Neural progenitor cell (in vitro differentiated cells): ENCODE data around the gene KIAA1958. TPM values are rescaled to one million over a fixed set of nuclear protein-coding genes. Genes with fewer than 3 reads are reported as not detected.

ENCODE experiments used
- DNase-seq: peaks from one replicate; pipeline ENCODE4 v3.0.0-alpha.2; 2016; ENCODE audit warnings: low spot score
- H2AFZ ChIP-seq: fragments of 200-600 bp; sonication (generic); replicated peaks from 2 replicates; pipeline ENCODE4 v1.6.1; 2016; ENCODE audit warnings: antibody characterized with exemption
- H3F3A ChIP-seq: fragments of 200-600 bp; sonication (generic); 2 replicates; pipeline ENCODE4 v1.6.1; 2016; ENCODE audit warnings: antibody characterized with exemption, low read depth
- H3K27ac ChIP-seq: fragments of 200-600 bp; sonication (generic); 2 replicates; pipeline ENCODE4 v1.5.1; 2016; ENCODE audit warnings: mild to moderate bottlenecking
- H3K27me3 ChIP-seq: fragments of 200-600 bp; sonication (generic); 2 replicates; pipeline ENCODE4 v1.6.1; 2016; ENCODE audit warnings: mild to moderate bottlenecking, moderate library complexity
- H3K36me3 ChIP-seq: fragments of 200-600 bp; sonication (generic); 2 replicates; pipeline ENCODE4 v1.5.1; 2016
- H3K4me1 ChIP-seq: fragments of 200-600 bp; sonication (generic); 2 replicates; pipeline ENCODE4 v1.6.1; 2016; ENCODE audit warnings: mixed run types
- H3K4me2 ChIP-seq: fragments of 200-600 bp; sonication (generic); 2 replicates; pipeline ENCODE4 v1.6.1; 2016
- H3K4me3 ChIP-seq: fragments of 200-600 bp; sonication (generic); 2 replicates; pipeline ENCODE4 v1.5.1; 2016
- H3K79me2 ChIP-seq: fragments of 200-600 bp; sonication (generic); 2 replicates; pipeline ENCODE4 v1.6.1; 2016; ENCODE audit warnings: low read depth
- H3K9ac ChIP-seq: fragments of 200-600 bp; sonication (generic); 2 replicates; pipeline ENCODE4 v1.6.1; 2016
- H3K9me3 ChIP-seq: fragments of 200-600 bp; sonication (generic); 2 replicates; pipeline ENCODE4 v1.5.1; 2016; ENCODE audit warnings: low read depth
- H4K20me1 ChIP-seq: fragments of 200-600 bp; sonication (generic); 2 replicates; pipeline ENCODE4 v1.6.1; 2016; ENCODE audit warnings: low read depth
- H3K27ac Mint-ChIP-seq: 3 replicates; pipeline ENCODE4 v1.8.0; 2021; ENCODE audit warnings: mixed read lengths
- H3K27me3 Mint-ChIP-seq: 2 replicates; pipeline ENCODE4 v1.8.0; 2022; ENCODE audit warnings: low read depth, mild to moderate bottlenecking, inconsistent platforms, moderate library complexity, mixed read lengths; ENCODE audit not compliant: insufficient read depth
- H3K36me3 Mint-ChIP-seq: 3 replicates; pipeline ENCODE4 v1.8.0; 2021; ENCODE audit warnings: mixed read lengths
- H3K4me1 Mint-ChIP-seq: 3 replicates; pipeline ENCODE4 v1.8.0; 2021; ENCODE audit warnings: mixed read lengths
- H3K4me3 Mint-ChIP-seq: 3 replicates; pipeline ENCODE4 v1.8.0; 2021; ENCODE audit warnings: mild to moderate bottlenecking, moderate library complexity, mixed read lengths
- H3K9me3 Mint-ChIP-seq: 3 replicates; pipeline ENCODE4 v1.8.0; 2020; ENCODE audit warnings: mixed read lengths
- EZH2 ChIP-seq: fragments of 200-600 bp; sonication (generic); IDR thresholded peaks from 2 replicates; pipeline ENCODE4 v1.6.1; 2017; ENCODE audit warnings: antibody characterized with exemption, mild to moderate bottlenecking, moderate library complexity
- EZH2phosphoT487 ChIP-seq: fragments of 200-600 bp; sonication (generic); IDR thresholded peaks from 2 replicates; pipeline ENCODE4 v1.6.1; 2017; ENCODE audit warnings: antibody characterized with exemption
- total RNA-seq: library from RNA; depleted of rRNA; stranded (reverse); fragments of >200 nt; gene quantifications from 2 replicates; pipeline ENCODE4 v1.2.3, GENCODE V29; 2015; ENCODE audit warnings: low replicate concordance
- TF ChIP-seq, protein P1 (sequence below): fragments of 200-600 bp; sonication (generic); IDR thresholded peaks from 2 replicates; pipeline ENCODE4 v1.5.1; 2017; ENCODE audit warnings: antibody characterized with exemption, mild to moderate bottlenecking

KIAA1958 gene
- total RNA-seq, 1 donor from 2014 or later, result 31.4 TPM

DNA sequence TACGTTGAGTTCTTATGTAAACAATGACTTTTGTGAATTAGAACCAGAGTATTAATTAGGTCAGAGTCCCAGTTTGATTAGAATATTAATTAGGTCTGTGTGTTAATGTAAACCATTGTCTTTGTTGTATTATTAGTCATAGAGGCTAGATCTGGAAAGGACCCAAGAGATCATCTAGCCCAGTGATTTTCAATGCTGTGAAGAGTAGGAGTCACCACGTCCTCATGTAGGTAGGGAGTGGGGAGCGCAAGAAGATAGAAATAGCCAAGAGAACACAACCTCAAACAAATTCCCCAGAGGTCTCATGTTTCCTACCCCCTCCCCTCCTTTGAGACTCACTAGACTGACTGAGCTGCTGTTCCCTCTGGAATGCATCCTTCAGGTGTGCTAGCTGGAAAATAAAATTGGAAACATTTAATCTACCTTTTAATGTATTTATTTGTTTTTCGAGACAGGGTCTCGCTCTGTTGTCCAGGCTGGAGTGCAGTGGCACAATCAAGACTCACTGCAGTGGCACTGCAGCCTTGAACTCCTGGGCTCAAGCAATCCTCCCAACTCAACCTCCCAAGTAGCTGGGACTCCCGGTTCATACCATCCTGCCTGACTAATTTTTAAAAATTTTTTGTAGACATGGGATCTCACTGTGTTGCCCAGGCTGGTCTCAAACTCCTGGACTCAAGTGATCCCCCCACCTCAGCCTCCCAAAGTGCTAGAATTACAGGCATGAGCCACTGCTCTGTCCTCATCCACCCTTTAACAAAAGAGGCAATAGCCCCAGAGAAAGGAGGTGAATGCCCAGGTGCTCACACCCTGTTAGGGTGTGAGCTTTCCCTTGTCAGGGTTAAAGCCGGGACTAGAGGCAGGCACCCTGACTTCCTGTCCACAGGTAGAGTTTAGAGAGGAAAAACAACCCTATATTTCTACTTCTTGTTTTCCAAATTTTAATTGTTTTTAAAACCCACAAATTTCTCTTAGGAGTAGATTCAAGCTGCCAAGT lies 138.4 kb downstream of the KIAA1958 start:
- Mint-ChIP-seq H3K27ac (no peak overlapping the region), H3K4me3 (no peak overlapping the region), H3K4me1 (peaks cover 9% of the 10 kb centered on the region), H3K36me3 (no peaks in the 10 kb centered on the region), H3K27me3 (no peaks in the 10 kb centered on the region), H3K9me3 (no peaks in the 10 kb centered on the region)
- Histone ChIP-seq H3K4me2 (no peak overlapping the region), H3K27ac (no peak overlapping the region), H3F3A (peaks cover 17% of the 10 kb centered on the region), H3K9ac (no peak overlapping the region), H3K27me3 (no peaks in the 10 kb centered on the region), H3K36me3 (no peaks in the 10 kb centered on the region), H3K4me3 (no peak overlapping the region), H2AFZ (no peak overlapping the region), H3K4me1 (peaks cover 17% of the 10 kb centered on the region), H3K79me2 (peaks cover 49% of the 10 kb centered on the region), H4K20me1 (peaks cover 58% of the 10 kb centered on the region), H3K9me3 (no peaks in the 10 kb centered on the region)
- TF ChIP-seq EZH2phosphoT487 (no peak), EZH2 (no peak)
- TF ChIP-seq, protein P1, sequence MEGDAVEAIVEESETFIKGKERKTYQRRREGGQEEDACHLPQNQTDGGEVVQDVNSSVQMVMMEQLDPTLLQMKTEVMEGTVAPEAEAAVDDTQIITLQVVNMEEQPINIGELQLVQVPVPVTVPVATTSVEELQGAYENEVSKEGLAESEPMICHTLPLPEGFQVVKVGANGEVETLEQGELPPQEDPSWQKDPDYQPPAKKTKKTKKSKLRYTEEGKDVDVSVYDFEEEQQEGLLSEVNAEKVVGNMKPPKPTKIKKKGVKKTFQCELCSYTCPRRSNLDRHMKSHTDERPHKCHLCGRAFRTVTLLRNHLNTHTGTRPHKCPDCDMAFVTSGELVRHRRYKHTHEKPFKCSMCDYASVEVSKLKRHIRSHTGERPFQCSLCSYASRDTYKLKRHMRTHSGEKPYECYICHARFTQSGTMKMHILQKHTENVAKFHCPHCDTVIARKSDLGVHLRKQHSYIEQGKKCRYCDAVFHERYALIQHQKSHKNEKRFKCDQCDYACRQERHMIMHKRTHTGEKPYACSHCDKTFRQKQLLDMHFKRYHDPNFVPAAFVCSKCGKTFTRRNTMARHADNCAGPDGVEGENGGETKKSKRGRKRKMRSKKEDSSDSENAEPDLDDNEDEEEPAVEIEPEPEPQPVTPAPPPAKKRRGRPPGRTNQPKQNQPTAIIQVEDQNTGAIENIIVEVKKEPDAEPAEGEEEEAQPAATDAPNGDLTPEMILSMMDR, result no peak
- no peak for DNase-seq

DNA sequence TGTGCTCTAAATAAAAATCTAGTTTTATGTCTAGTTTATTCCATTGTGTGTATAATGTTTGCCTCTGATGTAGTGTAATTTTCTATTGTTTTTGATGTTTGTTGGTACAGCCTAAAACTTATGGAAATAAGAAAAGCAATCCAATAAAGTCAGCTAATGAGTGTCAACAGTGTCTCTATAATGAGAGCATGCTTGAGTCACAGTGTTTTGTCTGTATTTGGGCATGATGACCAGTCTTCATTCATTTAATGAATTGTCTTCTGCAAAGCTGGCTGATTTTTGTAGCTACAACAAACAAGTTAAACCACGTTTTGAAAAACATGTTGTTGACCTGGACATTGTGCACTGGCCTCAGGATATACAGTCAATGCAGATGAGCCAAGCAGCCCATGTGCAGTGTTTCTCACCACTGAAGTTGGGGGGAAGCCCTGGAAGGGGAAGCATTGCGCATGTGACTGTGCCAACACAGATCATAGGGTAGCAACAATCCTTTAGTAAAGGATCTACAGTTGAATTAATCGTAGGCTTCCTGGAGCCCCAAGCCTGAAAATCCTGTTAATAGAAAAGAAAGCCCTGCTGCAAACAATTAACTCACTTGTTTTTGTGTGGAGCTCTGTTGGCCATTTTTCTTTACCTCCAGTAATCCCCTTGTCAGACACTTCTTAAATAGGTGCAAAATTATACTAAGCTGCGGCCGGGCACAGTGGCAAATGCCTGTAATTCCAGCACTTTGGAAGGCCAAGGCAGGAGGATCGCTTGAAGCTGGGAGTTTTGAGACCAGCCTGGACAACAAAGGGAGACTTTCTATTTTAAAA lies 143.3 kb downstream of the KIAA1958 start:
- H3F3A ChIP-seq, result peaks cover 22% of the 10 kb centered on the region
- no peaks in the 10 kb centered on the region for H3K9me3 ChIP-seq
- no peak overlapping the region for H3K4me3 ChIP-seq
- no peaks in the 10 kb centered on the region for H3K36me3 ChIP-seq
- H3K27ac ChIP-seq, result peak overlapping the region; percentile 75
- Mint-ChIP-seq H3K27me3 (no peaks in the 10 kb centered on the region), H3K36me3 (peaks cover 2% of the 10 kb centered on the region), H3K4me1 (peaks cover 11% of the 10 kb centered on the region), H3K9me3 (peaks cover 5% of the 10 kb centered on the region), H3K27ac (no peak overlapping the region), H3K4me3 (no peak overlapping the region)
- no peak overlapping the region for H3K9ac ChIP-seq
- H4K20me1 ChIP-seq, result peaks cover 55% of the 10 kb centered on the region
- peak overlapping the region; percentile 62 for H3K4me2 ChIP-seq
- H2AFZ ChIP-seq, result no peak overlapping the region
- peak; percentile 67 for DNase-seq
- TF ChIP-seq EZH2phosphoT487 (peak; percentile 81), EZH2 (no peak)
- TF ChIP-seq, protein P1, result no peak
- H3K79me2 ChIP-seq, result peaks cover 48% of the 10 kb centered on the region
- H3K27me3 ChIP-seq, result no peaks in the 10 kb centered on the region
- H3K4me1 ChIP-seq, result peaks cover 25% of the 10 kb centered on the region

DNA sequence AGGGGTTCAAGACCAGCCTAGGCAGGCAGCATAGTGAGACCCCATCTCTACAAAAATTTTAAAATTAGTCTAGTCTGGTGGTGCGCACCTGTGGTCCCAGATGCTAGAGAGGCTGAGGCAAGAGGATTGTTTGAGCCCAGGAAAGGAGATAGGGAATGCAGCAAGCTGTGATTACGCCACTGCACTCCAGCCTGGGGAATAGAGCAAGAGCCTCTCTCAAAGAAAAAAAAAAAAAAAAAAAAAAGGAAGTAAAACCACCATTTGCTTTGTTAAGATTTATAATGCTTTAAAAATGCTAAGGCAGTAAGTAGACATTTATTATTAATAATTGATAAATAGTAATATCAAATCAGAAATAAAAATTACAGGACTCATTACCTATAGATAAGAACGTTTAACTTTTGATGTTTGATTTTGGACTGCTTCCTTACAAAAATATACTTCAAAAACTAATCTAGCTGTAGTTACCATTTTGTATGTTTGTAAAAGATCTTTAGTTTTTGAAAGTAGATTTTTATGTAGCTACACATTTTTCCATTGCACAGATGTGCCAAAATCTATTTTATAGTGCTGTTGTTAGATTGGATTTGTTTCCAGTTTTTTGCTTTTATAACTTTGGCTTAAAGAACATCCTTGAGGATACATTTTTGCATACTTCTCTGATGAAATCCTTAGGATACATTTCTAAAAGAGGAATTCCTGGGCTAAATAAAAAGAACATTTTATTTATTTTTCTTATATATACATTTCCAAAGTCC lies 144.9 kb downstream of the KIAA1958 start:
- H2AFZ ChIP-seq, result no peak overlapping the region
- H3K4me1 ChIP-seq, result peaks cover 25% of the 10 kb centered on the region
- no peaks in the 10 kb centered on the region for H3K27me3 ChIP-seq
- no peak for DNase-seq
- Mint-ChIP-seq H3K4me3 (no peak overlapping the region), H3K27me3 (no peaks in the 10 kb centered on the region), H3K9me3 (peaks cover 5% of the 10 kb centered on the region), H3K36me3 (peaks cover 2% of the 10 kb centered on the region), H3K4me1 (peaks cover 11% of the 10 kb centered on the region), H3K27ac (no peak overlapping the region)
- TF ChIP-seq, protein P1, result no peak
- TF ChIP-seq EZH2phosphoT487, result no peak
- no peak for TF ChIP-seq EZH2
- H3K36me3 ChIP-seq, result no peaks in the 10 kb centered on the region
- H4K20me1 ChIP-seq, result peaks cover 46% of the 10 kb centered on the region
- no peak overlapping the region for H3K4me2 ChIP-seq
- no peak overlapping the region for H3K9ac ChIP-seq
- H3K79me2 ChIP-seq, result peaks cover 53% of the 10 kb centered on the region
- H3K27ac ChIP-seq, result no peak overlapping the region
- H3F3A ChIP-seq, result peaks cover 22% of the 10 kb centered on the region
- no peak overlapping the region for H3K4me3 ChIP-seq
- no peaks in the 10 kb centered on the region for H3K9me3 ChIP-seq
